NCI-H524 (cell line): Measurements from ENCODE around the gene DIMT1.

Source experiments
- DNase-seq, 2 experiments: peaks; one replicate each; lab custom pipeline; 2025; lab: John Stamatoyannopoulos, UW

DIMT1 gene

DNA sequence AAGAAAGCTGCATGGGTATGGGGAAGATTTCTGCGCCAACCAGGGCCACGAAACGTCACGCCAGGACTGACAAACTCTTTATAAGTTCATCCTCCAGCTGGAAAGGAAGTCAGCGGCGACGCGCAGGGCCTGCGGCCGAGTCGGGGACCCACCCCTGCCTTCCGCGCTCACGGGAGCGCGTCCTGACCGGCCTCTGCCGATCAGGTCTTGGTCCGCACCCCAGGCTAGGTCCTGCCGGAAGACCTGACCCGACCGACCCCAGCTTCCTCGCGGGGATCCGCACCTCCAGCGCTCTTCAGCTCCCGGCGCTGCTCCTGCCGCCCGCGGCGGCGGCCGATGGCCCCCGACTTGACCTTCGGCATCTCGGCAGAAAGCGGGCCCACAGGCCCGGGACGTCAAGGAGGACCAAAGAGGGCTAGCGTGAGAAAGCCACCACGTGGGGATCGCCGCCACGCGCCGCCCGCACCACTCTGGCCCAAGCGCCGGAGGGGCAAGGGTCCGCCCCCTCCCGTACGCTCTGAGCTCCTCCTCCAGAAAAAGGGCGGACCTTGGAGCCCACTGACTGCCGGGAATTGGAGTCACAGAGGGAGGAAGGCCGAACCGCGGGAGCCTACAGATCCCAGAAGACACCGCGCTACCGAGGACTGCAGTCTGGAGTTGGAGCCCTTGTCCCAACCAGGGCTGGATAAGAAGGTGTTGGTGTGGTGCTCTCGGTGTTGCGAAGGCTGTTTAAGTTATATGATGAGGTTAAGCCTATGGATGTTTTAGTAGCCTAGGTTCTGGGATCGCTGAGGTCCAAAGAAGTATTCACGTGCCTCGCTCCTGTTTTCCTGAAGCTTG is at the start of gene DIMT1:
Gene DIMT1, minus strand, starts transcription at position 495 of the 840 bp plus-strand sequence. Its CDS starts 133 bp downstream, at position 362.
- DNase-seq, result peak; percentile 96

GRCh38 chr5:62450259-62450658 is 46.6 kb upstream of the DIMT1 start:
- DNase-seq, result no peak

- no peak for DNase-seq
Measured at GRCh38 chr5:62448528-62448927, 44.8 kb upstream of the DIMT1 start.

GRCh38 chr5:62432621-62433064 is 28.9 kb upstream of the DIMT1 start:
- DNase-seq, result no peak

GRCh38 chr5:62431735-62432620 is 28.3 kb upstream of the DIMT1 start:
- no peak for DNase-seq

- no peak for DNase-seq
Measured at GRCh38 chr5:62424763-62425162, 21.1 kb upstream of the DIMT1 start.

DNA sequence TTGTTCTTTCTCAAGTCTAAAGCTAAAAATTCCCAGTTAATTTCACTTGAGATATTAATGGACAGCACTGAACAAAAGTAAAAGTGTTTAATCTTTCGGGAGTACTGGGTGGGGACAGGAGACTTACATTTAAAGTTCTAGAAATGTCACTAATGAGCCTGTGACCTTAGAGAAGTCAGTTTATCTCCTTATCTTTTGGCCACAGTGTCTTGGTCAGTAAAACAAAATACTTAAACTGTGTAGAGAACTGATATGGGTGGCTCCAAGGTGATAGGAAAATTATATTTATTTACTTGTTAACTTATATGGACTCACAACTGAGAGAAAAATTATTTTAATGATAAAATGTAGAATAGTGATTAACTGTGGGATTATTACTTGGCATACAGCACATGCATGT is 17.7 kb upstream of the DIMT1 start:
- no peak for DNase-seq

DNA sequence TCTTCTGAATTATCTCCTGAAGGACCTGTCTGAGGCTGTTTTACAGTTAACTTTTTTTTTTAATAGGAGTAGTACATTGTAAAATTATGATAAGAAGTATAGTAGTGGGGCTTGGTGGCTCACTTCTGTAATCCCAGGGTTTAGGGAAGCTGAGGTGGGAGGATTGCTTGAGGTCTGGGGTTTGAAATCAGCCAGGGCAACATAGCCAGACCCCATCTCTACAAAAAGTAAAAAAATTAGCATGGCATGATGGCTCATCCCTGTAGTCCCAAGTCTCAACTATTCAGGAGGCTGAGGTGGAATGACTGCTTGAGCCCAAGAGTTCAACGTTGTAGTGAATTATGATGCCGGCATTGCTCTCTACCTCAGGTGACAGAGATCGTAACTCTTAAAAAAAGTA is 15.9 kb upstream of the DIMT1 start:
- no peak for DNase-seq

GRCh38 chr5:62418462-62419076 is 14.9 kb upstream of the DIMT1 start:
- no peak for DNase-seq

DNA sequence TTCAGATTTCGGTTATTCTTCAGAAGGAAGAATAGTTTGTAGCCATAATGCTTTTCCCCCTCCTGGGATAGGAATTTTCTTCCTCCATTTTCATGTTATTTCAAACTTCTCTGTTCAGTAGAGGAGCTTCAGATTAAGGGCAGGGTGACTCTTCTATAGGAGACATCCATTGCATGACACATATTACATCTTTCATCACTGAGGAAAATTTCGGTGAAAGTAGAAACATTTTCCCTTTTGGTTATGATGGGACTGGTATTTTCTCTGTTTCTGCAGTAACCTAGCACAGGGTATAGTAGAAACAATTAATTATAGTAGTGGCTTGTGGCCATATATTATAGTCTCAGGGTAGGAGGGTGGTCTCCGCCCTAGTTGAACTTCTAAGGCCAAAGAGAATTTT is 10.0 kb upstream of the DIMT1 start:
- DNase-seq, result no peak

- peak; percentile 99 for DNase-seq
Measured at GRCh38 chr5:62412549-62413329, 9.0 kb upstream of the DIMT1 start, which contains the start of gene IPO11. TSS of gene IPO11 (plus strand) at chr5:62412763. CDS start at chr5:62437280, 24,517 bp downstream.

DNA sequence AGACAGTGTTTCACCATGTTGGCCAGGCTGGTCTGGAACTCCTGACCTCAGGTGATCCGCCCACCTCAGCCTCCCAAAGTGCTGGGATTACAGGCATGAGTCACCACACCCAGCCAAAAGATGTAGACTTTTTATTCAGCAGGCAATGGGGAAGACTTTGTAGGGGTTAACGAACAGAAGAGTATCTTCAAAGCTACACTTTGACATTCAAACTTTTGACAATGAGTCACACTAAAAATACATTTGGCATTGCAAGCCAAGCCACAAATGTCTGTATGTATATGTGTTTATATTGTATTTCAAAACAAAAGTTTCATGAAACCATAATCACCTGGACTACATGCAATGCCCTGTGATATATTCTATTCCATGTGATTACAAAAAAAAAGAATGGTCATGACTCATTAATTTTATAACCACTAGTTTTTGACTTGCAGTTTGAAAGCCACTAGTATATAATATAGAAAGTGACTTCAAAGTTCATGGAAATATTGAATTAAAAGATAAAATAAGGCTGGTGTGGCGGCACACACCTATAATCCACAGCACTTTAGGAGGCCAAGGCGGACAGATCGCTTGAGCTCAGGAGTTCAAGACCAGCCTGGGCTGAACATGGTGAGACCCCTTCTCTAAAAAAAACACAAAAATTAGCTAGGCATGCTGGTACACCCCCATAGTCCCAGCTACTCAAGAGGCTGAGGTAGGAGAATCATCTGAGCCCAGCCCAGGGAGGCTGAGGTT is 8.3 kb downstream of the DIMT1 start:
- no peak for DNase-seq

DNA sequence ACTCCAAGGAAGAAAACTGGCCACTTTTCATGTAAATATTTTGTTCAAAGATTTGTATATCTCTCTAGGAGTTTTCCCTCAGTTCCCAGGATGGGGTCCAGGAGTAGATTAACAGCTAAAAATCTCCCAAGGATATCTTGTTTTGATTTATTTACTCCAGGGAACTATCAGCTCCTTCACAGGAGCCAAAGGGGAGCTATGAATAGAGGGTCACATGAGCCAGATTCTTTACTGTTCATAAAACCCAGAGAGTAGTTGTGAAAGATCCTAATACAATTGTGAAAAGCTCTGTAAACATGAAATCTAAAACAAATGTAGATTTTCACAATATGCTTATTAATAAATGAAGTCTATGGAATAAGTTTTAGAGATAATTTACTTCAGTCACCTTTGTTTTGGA is 16.9 kb downstream of the DIMT1 start:
- DNase-seq, result no peak

DNA sequence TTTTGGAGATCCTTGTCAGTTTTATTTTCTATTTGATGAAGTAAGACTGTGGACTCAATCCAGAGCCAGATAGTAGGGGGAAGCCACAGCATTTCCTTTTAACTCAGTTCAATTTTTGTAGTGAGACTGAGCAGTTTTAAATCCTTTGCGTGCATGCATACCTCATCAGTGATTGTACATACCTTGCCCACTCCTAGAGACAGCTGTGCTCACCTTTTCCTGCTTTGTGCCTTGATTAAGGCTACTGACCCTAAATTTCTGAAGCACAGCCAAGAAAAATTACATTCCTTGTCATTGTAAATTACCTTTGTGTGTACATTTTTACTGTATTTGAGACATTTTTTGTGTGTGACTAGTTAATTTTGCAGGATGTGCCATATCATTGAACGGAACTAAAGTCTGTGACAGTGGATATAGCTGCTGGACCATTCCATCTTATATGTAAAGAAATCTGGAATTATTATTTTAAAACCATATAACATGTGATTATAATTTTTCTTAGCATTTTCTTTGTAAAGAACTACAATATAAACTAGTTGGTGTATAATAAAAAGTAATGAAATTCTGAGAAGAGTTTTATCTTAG is 17.8 kb downstream of the DIMT1 start:
- DNase-seq, result no peak

DNA sequence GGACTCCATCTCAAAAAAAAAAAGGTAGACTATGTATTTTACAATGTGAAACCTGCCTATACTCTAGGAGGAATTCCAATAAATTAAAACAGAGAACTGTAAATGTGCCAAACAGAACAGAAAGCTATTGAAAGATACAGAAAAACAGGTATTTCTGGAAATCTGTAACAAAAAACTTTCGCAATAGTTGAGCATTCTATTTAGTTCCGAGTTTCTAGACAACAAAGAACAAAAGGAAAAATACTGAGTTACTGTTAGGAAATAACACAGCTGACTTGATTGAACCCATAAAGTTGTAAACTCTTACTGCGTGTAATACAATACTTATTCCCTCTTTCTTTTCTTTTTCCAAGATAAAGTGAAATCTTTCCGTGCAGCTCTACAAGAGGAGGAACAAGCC is 18.6 kb downstream of the DIMT1 start:
- no peak for DNase-seq

DNA sequence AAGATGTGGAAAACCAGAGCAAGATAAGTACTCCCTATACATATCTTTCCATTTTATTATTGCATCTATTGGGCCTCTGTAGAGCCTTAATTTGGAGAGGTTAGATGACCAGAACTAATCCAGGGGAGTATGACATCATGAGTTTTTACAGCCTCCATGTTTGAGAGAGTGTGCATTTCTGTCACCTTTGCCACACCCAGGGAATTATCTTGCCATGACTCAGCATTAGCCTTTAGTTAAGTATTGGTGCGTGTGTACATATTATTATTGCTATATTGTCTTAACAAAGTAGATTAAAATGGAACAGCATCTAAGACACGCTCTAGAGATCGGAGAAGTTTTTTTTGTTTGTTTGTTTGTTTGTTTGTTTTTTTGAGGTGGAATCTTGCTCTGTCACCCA is 27.6 kb downstream of the DIMT1 start:
- DNase-seq, result no peak

- DNase-seq, result no peak
Measured at GRCh38 chr5:62375627-62376026, 28.1 kb downstream of the DIMT1 start.

- DNase-seq, result no peak
Measured at GRCh38 chr5:62374090-62374489, 29.6 kb downstream of the DIMT1 start.

DNA sequence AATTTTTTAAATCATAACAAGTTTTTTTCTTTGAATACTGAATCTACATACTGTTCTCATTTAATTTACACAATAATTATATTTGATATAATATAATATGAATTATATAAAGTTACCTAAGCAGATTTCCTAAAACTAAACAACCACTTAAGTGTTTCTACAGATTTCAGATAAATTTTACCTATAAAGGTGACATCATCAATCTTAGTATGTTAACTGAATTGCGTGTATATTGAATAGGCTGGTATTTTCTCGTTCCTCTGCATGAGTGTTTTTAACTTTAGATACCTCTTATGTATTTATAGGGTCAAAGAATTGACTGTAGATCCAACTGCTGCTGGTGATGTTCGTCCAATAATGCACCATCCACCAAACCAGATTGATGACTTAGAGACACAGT is 30.3 kb downstream of the DIMT1 start:
- no peak for DNase-seq

DNA sequence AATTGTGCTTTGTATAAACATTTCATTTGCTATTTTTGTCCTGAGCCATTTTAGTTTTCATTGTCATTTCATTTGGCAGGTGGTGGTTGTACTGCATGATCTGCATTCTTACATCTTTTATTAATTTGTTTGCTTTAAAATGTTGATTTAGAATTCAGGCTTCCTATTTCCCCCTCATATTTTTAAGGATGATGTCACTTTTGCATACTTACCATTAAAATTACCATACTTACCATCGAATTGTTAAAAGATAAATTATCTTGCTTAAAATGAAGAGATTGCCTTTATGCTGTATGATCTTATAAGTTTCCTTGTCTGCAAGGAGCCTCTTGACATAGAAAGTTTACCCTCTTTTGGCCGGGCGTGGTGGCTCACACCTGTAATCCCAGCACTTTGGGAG is 31.1 kb downstream of the DIMT1 start:
- DNase-seq, result no peak

GRCh38 chr5:62371409-62371808 is 32.3 kb downstream of the DIMT1 start:
- DNase-seq, result no peak
